NOMO-1 treated with dmso at 0.1 percent for 144 hours (cell line): ENCODE data around the gene MMUT.
A peak's percentile ranks its signal among the peaks of the same experiment; 100 is the strongest.
"Not testable (repeated sequence)": the region's sequence is repeated elsewhere in the genome, so short reads cannot be mapped to it uniquely, and the experiment has no call there.

Experiments used
- DNase-seq: peaks from one replicate; lab custom pipeline; 2025; ENCODE audit not compliant: unreplicated experiment; lab: John Stamatoyannopoulos, UW

MMUT gene

GRCh38 chr6:49462927-49463611, at the start of gene MMUT, which contains the start of gene CENPQ:
TSS of gene MMUT (minus strand) at chr6:49463253. CDS start at chr6:49459466, 3,787 bp downstream.
TSS of gene CENPQ (plus strand) at chr6:49463370. CDS start at chr6:49470177, 6,807 bp downstream.
- peak; percentile 95 for DNase-seq

DNA sequence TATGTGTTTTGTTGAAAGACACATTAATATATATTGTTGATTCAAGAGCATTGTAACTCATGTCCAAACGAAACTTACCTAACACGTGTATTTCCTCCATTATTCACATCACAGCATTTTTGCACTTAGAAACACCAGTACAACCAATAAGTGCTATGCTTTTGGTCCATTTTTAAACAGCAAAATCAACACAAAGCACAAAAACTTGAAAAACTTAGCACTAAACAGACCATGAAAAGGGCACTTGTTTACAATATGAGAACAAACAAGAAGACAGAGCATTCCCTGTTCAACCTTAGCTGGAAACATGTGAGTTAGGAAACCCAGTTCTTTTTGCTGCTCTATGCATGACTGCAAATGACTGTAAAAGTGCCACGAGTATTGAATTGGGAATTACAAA, 46.3 kb upstream of the MMUT start:
- no peak for DNase-seq

- no peak for DNase-seq
Measured at GRCh38 chr6:49506569-49507111, 43.6 kb upstream of the MMUT start.

- DNase-seq, result no peak
Measured at GRCh38 chr6:49504666-49505065, 41.6 kb upstream of the MMUT start.

GRCh38 chr6:49499623-49500022, 36.6 kb upstream of the MMUT start, which contains the start of gene GLYATL3:
TSS of gene GLYATL3 (plus strand) at chr6:49499923. CDS start at chr6:49511991, 12,068 bp downstream.
- DNase-seq, result no peak

GRCh38 chr6:49499126-49499525, 36.1 kb upstream of the MMUT start:
- no peak for DNase-seq

DNA sequence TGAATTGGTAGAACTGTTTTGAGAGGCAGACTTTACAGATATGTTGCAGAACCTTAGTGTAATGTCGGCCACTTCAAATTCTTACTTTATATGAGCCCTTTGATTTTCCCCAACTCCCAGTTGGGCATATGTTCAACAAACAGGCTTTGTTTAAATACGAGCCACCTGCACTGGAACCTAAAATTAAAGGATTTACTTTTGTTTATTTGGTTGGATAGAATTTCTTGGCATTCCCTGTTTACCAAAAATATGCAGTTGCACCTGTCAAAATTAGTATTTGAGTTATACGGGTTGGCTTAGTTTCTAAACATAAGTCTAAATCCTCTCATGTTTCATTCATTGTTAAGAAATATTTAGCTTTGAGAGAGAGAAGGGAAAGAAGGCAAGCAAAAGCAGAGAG, 34.3 kb upstream of the MMUT start:
- no peak for DNase-seq

DNA sequence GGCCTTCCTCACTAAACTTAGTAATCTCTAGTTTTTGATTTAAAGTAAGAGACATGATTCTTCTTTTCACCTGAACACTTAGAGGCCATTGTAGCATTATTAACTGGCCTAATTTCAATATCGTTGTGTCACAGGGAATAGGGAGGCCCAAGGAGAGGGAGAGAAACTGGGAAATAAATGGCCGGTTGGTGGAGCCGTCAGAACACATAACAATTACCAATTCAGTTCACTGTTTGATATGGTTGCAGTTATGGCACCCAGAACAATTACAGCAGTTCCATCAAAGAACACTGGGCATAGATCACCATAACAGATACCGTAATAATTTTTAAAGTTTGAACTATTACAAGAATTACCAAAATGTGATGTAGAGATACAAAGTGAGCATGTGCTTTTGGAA, 27.6 kb upstream of the MMUT start:
- no peak for DNase-seq

GRCh38 chr6:49483380-49483779, 20.3 kb upstream of the MMUT start:
- DNase-seq, result not testable (repeated sequence)

DNA sequence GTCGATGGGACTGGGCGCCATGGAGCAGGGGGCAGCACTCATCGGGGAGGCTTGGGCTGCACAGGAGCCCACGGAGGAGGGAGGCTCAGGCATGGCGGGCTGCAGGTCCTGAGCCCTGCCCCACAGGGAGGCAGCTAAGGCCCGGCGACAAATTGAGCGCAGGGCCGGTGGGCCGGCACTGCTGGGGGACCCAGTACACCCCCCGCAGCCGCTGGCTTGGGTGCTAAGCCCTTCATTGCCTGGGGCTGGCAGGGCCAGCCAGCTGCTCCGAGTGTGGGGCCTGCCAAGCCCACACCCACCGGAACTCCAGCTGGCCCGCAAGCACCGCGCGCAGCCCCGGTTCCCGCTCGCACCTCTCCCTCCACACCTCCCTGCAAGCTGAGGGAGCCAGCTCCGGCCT, 18.8 kb upstream of the MMUT start:
- not testable (repeated sequence) for DNase-seq

GRCh38 chr6:49479308-49479970, 16.4 kb upstream of the MMUT start:
- no peak for DNase-seq

GRCh38 chr6:49476564-49476963, 13.5 kb upstream of the MMUT start:
- DNase-seq, result not testable (repeated sequence)

- DNase-seq, result peak; percentile 20
Measured at GRCh38 chr6:49468042-49468441, 5.0 kb upstream of the MMUT start.

DNA sequence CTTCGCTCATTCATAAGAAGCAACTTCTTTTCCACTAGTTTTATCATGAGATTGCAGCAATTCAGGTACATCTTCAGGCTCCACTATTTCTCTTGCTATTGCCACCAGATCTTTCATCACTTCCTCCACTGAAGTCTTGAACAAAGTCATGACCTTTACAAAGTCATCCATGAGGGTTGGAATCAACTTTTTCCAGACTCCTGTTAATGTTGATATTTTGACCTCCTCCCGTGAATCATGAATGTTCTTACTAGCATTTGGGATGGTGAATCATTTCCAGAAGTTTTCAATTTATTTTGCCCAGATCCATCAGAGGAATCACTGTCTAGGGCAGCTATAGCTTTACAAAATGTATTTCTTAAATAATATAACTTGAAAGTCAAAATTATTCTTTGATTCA, 1.6 kb upstream of the MMUT start:
- no peak for DNase-seq

DNA sequence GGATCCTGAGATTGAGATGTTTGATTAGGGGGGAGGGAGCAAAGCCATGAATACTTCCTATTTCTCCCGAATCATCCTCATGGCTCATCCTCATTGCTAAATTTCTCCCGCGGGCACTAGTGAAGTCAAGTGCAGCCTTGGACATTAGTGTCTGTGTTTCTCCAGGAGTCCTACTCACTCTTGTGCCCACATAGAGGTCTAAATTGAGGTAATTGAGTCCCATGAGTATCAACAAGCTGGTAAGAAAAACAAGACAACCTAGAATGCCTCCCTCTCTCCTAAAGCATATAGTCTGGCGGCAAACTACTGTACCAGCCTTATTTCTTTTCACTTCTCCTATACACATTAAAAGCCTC, 537 bp upstream of the MMUT start:
- DNase-seq, result no peak

DNA sequence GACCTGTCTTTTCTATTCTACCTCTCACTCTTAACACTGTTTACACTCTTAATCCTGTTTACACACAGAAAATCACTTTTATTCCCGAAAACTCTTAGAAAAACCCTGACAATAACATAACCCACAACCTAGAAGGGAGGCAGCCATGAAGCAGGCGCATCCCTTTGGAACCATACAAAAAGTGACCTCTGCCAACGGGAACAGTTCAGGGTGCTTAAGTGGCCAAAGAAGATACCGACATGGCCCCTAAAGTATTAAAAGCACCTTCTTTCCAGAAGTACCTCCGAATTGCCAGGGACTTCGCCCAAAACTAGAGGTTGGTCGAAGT, 490 bp downstream of the MMUT start:
- no peak for DNase-seq

DNA sequence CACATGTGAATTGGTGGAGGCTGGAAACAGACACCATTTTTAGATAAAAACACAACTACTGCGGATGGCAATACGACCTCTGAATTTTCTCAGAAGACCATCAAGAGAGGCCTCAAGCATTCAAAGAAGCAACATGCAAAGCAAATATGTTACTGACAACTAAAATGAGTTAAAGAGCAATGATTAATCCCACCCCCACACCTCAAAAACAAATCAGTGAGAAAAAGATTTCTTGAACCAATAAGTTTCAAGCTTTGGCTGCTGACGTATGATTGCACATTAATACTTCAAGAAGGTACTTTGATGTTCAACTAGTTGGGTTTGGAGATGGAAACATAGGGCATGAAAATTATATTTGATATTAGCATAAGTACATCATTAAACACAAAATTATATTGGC, 982 bp downstream of the MMUT start:
- no peak for DNase-seq

GRCh38 chr6:49457771-49458170, 5.3 kb downstream of the MMUT start:
- no peak for DNase-seq

GRCh38 chr6:49454787-49455709, 8.0 kb downstream of the MMUT start:
- DNase-seq, result no peak

GRCh38 chr6:49453221-49453620, 9.8 kb downstream of the MMUT start:
- DNase-seq, result no peak

- no peak for DNase-seq
Measured at GRCh38 chr6:49430866-49431265, 32.2 kb downstream of the MMUT start.
